HG03045 (cell line): ENCODE data around the gene SERPINE1.

Experiments used
- ATAC-seq: cut with Tn5 transposase; IDR thresholded peaks from one replicate; pipeline ENCODE4 v1.9.1; 2021; ENCODE audit warnings: mild to moderate bottlenecking, moderate library complexity; ENCODE audit not compliant: unreplicated experiment

Gene SERPINE1

DNA sequence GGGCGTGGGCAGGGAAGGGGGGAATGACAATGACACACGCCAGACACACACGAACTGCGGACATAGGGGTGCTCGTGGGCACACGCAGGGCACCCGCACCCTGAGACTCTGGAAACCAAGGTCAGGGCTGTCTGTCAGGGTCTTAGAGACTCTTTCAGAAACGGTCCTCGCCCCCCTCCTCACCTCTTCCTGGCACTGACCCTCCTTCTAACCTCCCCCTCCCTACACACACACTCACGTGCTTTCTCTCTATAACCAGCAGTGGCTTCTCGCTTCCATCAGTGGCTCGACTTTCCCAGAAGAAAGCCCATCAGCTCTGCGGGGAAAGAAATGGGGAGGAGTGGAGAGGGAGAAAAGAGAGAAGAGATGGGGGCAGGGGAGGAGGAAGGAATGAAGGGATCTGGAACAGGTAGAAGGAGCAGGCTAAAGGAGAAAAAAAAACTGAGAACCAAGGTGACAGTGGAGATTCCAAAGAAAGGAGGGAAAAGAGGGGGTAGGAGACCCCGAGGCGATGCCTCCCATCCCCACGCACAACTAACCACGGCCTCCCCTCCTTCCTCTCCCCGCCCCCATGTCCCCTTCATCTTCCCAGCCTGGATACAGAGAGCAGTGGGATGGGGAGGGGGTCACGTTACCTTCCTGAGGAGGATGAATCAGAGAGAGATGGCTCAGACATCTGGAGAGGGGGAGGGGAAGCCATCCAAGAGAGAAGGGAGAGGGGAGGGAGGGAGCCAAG, 40.2 kb downstream of the SERPINE1 start:
- ATAC-seq = no peak

DNA sequence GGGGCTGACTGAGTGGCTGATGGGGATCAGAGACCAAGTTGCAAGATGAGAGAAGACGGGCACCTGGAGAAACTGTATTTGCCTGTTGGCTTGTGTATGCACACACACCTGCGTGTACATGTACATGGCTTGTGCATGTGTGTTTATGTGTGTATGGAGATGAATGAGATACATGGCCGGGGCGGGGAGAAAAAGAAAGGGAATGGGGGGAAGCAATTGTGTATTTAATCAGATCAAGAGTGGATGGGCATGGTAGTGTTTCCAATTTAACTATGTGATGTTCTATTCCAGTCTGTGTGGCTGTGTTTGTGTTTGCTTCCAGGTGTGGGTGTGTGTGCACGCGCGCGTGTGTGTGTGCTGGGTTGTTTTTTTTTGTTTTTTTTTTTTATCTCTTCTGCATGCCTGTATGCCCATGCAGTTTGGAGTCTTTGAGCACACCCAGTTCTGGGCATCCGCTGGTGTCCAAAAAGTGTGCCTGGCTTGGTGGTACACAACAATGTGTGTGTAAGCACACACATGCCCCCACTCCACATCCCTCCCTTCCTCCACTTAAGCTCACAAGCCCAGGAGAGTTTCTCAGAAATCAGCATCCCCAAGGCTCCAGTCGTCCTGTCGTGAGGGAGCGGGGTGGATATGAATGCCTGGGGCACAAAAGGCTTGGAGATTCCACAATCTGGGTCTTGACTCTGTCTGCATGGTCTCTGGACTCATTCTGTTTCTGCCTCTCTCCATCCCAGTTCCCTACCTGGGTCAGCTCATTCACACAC, 40.9 kb downstream of the SERPINE1 start:
- no peak for ATAC-seq

DNA sequence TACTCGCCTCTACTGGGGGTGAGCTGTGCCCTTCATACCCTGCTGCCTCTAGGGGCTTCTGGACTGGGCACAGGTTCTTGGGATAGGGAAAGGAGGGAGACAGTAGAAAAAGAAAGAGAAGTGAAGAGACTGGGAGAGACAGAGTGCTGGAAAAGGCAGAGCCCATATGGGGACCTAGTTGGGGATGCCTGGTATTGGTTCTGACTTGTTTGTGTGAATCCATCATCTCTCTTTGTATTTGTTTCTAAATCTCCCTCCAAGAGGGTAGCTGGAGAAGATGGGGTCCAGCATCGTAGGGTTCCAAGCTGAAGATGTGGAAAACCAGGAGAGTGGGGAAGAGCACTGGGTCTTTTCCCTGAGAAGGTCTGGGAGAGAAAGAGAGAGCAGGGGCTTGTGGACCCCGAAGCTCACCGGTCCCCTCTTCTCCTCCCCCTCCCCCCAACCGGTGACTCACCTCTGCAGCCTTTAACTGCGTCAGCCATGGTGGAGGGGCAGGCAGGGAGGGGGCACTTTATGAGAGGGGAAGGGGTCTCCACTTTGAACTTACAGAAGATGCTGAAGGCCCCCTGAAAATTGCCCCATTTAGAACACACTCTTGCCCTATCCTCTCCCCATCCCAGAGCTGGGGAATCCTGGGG, 41.6 kb downstream of the SERPINE1 start:
- ATAC-seq = no peak

DNA sequence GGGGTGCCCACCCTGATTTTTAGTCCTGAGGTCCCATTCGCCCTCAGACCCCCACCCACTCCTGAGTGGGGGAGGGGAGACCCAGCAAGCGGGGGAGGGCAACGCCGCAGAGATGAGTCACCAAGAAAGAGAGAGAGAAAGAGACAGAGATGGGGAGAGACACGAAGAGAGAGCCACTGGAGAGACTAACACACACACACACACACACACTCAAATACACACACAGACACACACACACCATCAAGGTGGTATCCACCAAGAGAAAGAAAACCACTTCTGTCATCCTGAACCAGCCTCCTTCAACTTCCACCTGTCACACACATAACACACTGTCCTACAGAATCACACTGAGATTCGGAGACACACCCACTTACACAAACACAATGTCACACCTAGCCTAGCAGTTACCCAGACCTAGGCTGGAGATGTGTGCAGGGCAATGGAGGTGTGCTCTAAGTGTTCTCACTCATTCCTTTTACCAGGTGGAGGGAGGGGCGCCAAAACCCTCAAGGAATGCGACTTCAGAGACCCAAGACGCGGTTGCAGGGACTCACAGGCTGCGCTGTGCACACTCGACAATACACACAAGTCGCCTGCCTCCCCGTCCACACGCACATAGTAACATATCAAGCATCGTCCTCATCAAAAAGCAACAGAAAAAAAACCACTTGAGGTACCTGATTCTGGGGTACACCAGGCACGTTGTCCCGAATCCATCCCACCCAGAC, 42.4 kb downstream of the SERPINE1 start:
- ATAC-seq = no peak

DNA sequence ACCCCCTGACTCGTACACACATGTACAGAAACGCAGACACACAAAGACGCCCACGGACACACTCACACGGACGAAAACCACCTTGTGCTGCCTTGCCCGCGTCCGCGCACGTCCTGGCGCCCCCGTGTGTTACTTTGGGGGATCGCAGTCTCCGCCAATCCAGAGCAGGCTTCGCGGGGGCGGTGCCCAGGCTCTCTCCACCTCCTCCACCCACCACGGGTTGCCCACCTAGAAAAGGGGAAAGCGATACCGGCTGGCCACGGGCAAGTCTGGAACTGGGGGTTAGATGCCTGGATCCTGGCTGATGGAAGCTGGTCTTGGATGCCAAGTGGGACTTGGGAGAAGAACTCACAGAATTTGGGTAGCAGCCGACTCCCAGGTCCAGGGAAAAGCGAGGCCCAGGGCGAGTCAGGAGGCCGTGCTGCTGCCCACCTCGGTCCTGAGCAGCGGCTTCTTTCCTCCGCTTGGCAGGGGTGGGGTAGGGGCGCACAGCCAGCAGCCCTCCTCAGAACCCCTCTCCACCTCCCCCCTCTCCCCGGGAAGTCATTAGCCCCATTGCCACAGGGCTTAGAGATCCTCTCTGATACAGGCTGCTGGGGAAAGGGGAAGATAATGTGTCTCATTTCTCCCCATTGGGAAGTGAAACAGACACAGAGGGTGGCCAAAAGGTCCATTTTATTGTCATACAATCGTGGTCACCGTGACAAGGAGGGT, 43.1 kb downstream of the SERPINE1 start:
- no peak for ATAC-seq

DNA sequence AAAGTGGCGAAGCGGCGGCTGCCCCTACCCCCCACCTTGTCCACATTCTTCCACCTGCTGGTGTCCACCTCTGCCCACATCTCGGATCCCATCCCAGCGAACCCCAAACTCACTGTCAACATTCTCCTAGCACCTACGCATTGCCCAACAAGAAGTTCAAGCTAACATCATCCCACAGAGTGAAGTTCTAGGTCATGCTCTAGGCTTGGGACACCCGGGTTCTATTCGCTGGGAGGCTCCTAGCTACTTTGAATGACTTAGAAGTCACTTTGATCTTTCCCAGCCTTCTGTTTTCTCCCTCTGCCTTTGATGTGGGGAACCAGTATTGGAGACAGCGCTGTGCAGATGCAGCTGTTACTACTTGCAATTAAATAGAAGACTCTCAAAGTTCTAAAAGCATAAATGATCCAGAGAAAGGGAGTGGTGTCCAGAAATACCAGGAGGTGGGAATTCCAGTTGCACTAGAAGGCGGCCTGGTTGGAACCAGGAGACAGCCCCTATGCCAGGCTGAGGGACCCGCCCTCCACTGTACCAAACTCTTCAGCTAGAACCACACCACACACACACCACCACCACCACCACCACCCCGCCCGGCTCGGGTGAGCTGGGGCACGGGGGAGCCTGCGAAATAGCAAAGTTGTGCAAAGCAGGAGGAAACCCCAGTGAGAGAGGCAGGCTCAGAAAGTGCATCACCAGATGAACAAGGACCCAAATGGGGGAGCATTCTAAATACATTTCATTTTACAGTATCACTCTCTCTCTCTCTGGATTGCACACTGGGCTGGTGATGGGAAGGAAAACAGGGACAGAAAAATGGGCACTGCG, 43.9 kb downstream of the SERPINE1 start:
- ATAC-seq = no peak

DNA sequence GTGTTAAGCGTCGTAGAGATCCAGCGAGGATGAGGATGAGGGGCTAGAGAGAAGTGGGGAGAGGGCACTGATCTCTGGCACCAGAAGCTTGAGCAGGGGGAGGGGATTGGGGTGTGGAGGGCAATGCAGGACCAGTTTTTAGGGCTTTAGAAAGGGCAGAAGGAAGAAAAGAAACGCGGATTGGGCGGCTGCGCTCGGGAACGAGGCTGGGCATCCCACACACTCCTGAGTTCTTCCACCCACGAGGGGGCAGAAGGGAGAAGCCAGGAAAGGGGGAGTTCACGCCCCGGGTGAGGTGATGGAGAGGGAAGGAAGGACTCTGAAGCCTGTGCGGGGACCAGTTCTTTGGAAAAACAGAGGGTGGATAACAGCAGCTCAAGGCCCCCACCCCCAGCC, 44.5 kb downstream of the SERPINE1 start:
- no peak for ATAC-seq

DNA sequence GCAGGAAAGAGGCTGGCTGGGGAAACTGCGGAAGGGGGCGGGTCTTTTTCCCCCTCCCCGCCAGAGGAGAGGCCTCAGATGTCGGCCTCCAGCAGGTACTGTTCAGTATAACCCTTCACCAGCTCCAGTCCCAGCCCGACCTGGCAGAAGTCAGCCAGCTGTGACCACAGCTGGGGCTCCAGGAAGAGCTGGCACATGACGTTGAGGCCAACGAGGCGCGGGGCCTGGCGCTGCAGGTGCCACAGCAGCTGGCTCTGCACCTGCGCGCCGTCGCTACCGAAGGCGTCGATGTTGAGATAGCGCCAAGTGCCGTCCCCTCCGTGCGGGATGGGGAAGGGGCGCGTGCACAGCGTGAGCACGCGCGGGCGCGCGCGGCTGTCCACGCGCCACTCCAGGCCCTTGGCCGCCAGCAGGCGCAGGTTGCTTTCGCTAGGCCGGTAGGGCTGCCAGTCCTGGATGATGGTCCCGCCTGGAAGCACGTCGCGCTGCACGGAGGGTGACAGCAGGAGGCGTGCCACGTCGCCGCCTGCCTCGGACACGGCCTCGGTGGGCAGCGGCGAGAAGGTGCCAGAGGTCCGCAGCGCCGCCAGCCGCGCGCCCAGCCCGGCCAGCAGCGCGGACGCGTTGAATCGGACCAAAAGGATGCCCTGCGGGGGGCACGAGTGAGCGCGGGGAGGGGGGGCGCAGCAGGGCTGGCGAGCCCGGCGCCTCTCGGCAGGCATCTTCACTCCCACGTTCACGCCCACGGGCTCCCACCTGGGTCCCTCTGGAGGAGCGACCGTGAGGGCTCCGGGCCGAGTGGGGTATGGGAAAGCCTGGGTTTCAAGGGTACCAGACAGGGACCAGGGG, 45.3 kb downstream of the SERPINE1 start:
- ATAC-seq = no peak

DNA sequence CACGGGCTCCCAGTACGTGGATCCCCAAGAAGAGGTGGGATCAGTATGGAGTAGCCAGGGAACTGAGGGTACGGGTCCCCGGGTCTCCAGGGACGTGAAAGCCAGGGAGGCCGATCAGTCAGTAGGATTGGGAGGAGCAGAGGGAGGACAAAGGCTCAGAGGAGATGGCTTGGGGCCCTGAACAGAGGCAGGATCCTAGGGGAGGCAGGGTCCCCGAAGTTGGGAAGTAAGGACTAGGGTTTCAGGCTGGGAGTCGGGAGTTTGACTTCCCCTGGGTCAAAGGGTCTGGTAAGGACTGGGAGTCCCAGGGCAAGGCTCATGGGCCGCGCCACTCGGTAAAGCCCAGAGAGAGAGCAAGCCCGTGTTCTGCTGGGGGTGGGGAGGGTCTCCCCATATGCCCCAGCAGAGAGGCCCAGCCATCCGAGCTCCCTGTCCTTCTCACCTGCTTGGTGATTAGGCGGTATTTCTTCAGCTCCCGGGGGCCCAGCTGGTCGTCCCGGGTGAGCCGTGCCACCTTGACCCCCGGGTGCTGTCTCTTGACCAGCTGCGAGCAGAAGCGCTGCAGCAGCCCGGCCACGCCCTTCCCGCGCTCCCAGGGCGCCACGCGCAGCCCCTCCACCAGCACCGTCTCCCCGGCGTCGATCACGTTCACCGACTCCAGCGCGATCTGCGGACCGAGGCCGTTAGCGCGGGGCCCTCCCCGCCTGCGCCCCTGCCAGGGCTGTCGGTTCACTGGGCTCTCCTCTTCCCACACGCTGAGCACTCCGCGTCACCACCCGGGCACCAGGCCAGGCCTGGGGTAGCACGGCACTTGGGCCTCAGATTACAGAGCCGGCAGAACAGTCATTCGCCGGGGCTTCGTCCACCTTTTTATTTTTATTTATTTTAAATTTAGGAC, 46.2 kb downstream of the SERPINE1 start:
- no peak for ATAC-seq

DNA sequence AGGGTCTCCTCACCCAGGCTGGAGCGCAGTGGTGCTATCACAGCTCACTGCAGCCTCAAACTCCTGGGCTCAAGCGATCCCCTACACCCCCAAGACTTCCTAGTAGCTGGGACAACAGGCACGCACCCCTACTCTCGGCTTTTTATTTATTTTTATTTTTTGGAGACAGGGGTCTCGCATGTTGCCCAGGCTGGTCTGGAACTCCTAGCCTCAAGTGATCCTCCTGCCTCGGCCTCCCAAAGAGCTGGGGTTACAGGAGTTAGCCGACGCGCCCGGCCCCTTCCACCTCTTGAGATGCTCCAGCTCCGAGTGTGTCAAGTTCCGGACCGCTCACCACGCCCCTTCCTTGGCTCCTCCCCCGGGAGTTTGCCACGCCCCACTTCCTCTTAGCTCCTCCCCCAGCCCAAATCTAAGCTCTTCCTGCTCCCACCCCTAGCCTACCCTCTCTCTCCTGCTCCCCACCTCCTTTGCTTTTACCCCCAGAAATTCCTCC, 46.9 kb downstream of the SERPINE1 start:
- no peak for ATAC-seq

DNA sequence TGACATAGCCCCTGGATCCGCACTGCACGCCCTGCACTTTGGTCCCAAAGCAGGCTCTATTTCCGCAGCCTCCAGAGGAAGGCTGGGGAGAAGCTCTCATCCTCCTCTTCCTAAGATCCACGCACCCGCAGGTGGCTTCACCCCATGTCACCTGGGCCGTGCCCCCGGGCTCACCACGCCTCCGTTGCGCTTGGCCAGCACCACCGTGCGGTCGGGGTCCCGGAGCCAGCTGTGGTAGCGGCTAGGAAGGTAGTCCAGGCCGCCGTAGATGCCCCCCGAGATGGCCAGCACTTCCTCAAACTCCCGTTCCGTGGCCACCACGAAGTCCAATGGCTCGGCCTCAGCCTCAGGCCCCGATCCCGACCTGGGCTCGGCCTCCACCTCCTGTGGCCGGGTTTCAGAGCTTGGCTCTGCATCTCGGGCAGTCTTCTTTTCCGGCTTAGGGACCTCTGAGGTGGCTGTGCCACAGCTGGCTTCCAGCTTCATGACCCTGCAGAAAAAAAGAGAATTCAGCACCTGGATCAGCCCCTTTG, 47.5 kb downstream of the SERPINE1 start:
- no peak for ATAC-seq

DNA sequence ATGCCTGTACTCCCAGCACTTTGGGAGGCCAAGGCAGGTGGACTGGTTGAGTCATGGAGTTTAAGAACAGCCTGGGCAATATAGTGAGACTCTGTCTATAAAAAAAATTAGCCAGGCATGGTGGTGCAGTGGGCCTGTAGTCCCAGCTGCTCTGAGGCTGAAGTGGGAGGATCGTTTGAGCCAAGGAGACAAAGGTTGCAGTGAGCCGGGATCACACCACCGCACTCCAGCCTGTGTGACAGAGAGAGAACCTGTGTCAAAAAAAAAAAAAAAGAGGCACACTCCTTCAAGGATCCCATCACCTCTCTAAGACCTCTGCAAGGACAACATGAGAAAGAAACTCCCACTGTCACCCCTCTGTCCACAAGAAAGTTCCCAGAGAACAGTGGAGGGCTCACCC, 48.8 kb downstream of the SERPINE1 start:
- ATAC-seq = no peak

DNA sequence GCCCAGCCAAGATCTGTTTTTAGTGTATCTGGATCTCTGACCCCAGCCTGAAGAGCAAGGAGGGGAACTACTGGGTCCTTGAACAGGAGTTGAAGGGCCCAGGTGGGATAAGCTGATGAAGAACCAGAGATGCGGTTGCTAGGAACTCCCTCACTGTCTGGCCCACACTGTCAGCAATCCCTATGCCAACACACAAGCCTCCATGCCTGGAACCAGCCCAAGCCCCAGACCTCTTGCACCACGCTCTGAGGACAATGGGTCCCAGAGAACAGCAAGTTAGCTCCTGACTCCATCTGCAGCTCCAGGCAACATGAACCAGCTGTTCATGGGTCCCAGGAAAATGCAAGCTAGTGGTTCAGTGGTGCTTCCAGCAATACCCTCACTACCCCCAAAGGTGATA, 50.7 kb downstream of the SERPINE1 start:
- ATAC-seq = no peak

DNA sequence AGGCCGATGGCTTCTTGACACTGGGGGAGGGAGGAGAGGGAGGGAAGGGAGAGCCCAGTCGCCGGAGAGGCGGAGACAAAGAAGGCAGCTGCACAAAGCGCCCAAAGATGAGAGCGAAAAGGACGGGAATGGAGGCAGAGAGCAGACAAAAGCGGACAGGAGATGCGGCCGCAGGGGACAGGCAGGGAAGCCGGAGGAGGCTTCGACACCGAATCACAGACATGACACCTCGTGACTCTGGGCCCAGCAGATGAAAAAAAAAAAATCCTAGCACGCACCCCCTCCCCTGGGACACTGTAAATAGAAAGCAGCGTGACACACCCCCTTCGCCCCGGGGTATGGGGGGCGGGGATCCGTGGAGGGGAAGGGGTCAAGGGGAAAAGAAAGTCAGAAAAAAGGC, 52.2 kb downstream of the SERPINE1 start:
- ATAC-seq = no peak

DNA sequence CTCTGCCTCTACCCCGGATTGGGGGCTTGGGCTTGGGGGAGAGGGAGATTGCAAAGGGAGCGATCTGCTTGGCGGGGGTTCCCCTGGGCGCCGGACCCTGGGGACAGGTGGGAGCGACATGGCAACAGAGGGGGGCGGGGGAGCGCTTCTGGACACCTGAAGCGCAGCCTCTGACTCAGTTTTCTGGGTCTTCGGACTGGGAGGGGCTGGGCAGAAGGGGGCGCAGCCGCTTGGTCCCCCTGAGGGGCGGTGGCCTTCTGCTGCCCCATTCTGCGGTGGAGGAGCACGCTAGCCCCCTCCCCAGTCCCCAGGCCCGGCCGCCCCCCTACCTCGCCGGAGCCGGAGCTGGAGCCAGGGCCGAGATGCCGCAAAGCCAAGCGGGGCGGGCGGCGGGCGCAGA, 52.8 kb downstream of the SERPINE1 start:
- no peak for ATAC-seq

DNA sequence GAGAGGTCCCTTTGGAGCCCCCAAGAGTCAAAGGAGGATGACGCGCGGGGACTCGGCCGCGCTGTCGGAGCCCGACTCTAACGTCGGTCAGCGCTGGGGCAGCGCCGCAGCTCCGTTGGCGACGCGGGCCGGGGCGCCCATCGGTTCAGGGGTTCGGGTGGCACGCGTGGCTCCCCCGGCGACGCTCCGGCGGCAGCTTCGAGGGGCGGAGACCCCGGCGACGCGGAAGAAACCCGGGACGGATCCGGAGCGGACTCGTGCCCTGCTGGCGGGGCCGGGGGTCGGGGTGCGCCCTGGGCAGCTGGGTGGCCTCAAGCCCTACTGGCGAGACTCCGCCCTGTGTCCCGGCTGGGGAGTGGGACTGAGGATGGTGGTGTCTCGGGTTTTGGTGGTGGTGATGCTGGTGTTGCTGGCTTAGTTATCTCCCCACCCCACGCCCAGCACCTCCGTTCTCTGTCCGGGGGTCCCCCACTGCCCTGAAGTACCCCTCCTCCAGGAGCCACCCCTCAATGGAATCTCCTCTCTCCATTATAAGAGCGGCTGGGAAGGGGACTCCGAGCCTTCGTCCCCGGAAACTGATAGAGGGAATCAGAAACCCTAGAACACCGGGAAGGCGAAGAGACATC, 53.3 kb downstream of the SERPINE1 start, which contains the start of gene NAT16:
Gene NAT16, minus strand, starts transcription at position 164 of the 626 bp plus-strand sequence. CDS start 5,486 bp downstream, outside the sequence.
- no peak for ATAC-seq
